GM19238 (cell line): Measurements from ENCODE around the gene PARP12.

Experiments
- DNase-seq: peaks from one replicate; pipeline ENCODE4 v3.0.0; 2011; ENCODE audit warnings: low spot score; ENCODE audit not compliant: insufficient read length

PARP12 gene

GRCh38 chr7:139992353-139993044 is 70.3 kb downstream of the PARP12 start:
- no peak for DNase-seq

DNA sequence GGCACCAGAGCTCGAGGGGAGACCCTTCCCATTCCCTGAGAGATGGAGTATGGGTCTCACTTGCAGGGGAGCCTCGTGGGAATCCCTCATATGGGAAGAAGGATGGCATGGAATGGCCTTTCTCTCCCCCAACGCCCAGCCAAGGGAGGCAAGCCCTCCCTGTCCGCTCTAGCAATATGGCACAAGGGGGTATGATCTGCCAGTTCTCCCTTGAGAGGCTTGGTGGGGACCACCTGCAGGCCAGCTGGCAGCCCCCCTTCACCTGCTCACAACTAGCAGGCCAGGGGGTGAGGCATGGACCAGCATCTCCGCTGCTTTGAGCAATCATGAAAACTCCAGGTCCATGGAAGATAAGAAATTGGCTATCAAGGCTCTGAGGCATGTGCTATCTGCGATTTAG is 70.8 kb downstream of the PARP12 start:
- DNase-seq, result no peak

DNA sequence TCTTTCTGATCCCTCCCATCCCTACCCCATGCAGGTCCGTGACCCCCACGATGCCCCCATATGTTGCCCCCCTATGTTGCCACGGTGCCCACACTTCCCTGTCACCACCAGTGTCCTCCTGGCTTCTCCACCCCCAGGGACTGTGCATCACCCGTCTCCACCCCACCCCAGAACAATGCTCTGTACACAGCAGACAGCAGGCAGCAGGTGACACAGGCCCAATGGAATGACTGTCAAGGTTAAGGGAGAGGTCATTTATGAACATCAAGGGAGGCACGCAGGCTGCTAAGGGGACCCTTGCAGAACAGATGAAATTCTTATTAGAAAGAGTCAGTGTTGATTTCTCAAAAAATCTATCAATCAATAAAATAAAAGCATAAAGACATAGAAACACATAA is 71.5 kb downstream of the PARP12 start:
- DNase-seq, result no peak

DNA sequence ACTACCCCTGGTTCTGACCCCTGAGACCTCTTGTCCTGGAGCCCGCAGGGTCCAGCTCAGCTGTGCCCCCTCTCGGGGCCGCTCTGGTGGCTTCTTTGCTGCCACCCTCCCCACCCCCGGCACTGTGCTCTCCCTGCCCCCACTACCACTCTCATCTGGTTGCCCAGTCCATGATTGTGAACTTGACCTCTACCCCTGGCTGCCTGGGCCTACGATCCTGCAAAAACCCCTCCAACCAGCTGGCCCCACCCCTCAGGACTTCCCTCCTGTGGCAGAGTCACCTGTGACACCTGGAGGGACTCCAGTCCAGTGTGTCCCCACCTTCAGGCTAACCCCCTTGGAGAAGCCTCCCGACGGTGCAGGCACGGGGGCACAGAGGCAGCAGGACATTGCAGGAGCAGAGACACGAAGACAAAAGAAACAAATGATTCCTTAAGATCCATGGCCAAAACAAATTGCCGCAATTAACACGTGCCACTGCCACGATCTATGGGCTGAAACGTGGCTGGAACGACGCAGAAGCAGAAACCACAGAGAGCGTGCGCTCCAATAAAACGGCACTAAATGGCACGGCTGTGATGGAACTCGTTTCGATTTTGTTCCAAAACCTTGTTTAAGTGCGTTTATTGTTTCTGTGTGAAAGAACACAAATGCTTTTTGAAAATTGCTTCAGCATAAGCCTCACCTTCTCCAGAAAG is 72.0 kb downstream of the PARP12 start:
- DNase-seq, result no peak

DNA sequence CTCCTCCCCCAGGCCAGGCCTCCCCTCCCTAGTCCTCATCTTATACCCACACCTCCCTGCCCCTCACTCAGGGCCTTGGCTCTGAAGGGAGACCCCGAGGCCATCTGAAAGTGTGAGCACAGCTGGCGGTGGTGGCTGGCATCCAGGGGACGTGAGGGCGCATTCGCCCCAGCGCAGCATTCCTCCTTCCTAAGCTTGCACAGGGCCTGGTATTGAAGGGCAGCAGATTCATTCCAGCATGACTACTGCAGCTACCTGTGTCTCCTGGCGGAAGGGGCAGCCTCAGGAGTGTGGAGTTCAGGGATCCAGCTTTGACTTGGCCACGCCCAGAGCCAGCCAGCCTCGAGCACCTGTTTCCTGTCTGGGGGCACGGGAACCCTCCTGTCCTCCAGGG is 72.6 kb downstream of the PARP12 start:
- no peak for DNase-seq

- DNase-seq, result no peak
Measured at GRCh38 chr7:139989366-139990141, 73.2 kb downstream of the PARP12 start.

- DNase-seq, result no peak
Measured at GRCh38 chr7:139987691-139988516, 74.8 kb downstream of the PARP12 start.

DNA sequence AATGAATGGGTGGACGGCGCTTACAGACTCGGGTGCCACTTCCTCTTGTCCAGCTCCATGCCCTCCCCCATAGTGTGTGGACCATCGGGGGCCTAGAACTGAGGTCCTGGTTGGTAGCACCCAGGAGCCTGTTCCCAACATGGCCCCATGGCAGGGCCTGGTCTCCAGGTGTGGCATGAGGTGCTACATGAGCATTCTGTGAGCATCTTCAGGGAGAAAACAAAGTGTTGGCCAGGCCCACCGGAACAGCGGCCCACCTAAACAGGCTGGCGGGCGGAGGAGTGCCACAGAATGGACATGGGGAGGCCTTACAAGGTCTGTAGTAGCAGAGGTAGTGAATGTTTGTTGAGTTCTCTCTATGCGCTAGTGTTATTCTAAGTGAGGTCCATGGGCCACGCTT is 76.9 kb downstream of the PARP12 start:
- DNase-seq, result no peak

DNA sequence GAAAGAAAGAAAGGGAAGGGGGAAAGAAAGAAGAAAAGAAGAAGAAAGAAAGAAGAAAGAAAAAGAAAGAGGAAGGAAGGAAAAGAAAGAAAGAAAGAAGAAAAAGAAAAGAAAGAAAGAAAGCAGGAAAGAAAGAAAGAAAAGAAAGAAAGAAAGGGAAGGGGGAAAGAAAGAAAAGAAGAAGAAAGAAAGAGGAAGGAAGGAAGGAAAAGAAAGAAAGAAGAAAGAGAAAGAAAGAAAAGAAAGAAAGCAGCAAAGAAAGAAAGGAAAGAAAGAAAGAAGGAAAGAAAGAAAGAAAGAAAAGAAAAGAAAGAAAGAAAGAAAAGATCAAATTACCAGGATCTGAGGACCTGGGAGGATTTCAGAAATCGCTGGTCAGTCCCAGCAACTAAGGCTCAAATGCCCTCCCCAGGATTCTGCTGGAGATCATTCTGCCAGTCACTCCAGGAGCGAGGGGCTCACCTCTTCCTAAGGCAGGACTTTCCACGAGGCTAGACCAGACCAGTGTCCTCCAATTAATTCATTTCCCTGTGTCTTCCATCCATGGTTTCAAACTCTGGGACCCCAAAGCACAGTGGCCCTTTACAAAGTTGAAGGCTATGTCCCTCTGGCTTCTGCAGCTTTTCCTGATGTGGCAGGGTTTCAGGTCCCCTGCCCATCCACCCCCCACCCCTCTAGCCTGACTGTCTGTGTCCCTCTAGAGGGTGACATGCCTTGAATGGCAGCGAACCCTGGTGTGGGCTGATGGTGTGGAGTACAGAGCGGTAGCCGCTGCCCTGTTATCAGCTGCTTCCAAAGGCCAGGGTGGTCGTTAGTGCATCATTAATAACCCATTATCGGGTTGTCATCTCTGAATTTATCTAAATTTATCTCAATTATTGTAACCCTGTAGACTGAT is 77.9 kb downstream of the PARP12 start:
- no peak for DNase-seq

- no peak for DNase-seq
Measured at GRCh38 chr7:139982927-139983920, 79.5 kb downstream of the PARP12 start.

DNA sequence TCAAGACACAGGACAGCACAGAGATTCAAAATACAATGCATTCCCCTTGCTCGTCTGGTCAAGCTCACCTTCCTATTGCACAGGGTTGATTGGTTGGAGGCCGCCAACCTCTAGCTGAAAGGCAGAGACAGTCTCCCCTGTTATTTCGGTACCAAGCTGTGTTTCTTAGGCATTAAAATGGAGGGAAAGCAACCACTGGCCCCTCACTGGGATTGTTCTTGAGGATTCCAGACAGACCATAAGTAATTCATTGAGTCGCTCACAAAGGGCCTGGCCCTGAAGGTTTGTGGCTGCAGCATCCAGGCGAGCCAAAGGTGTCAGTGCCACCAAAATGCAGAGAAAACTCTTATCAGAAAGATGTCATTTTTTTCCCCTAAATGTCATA is 81.2 kb downstream of the PARP12 start:
- no peak for DNase-seq

- DNase-seq, result no peak
Measured at GRCh38 chr7:139976838-139977656, 85.7 kb downstream of the PARP12 start.

GRCh38 chr7:139976055-139976837 is 86.5 kb downstream of the PARP12 start:
- no peak for DNase-seq

GRCh38 chr7:139974179-139974811 is 88.5 kb downstream of the PARP12 start:
- DNase-seq, result no peak
